C4-2B (cell line): ENCODE results near the gene OCA2.

ENCODE experiments used
- ZFX ChIP-seq: fragments of 450-650 bp; IDR thresholded peaks from 2 replicates; pipeline ENCODE4 v1.6.1; 2017
- TF ChIP-seq, protein P1 (sequence below): fragments of 450-650 bp; conservative IDR thresholded peaks from 2 replicates; pipeline ENCODE4 v1.5.1; 2017; ENCODE audit warnings: mild to moderate bottlenecking

DNA sequence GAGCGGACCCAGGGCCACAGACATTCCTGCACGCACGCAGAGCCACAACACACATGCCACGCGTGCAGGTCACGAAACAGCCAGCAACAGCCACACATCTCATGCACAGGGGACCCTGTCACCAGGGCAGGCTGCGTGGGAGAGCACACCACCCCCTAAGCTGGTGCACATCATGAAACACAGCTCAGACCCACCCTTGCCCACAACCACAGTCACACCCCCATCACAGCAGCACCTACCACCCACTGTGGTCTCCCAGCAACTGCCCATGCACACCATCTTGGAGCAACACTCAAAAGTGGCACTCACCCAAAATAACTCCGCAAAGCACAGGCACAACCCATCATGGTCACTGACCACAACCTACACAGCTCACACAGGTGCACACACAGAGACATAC is 75.7 kb downstream of the OCA2 start:
- TF ChIP-seq, protein P1, sequence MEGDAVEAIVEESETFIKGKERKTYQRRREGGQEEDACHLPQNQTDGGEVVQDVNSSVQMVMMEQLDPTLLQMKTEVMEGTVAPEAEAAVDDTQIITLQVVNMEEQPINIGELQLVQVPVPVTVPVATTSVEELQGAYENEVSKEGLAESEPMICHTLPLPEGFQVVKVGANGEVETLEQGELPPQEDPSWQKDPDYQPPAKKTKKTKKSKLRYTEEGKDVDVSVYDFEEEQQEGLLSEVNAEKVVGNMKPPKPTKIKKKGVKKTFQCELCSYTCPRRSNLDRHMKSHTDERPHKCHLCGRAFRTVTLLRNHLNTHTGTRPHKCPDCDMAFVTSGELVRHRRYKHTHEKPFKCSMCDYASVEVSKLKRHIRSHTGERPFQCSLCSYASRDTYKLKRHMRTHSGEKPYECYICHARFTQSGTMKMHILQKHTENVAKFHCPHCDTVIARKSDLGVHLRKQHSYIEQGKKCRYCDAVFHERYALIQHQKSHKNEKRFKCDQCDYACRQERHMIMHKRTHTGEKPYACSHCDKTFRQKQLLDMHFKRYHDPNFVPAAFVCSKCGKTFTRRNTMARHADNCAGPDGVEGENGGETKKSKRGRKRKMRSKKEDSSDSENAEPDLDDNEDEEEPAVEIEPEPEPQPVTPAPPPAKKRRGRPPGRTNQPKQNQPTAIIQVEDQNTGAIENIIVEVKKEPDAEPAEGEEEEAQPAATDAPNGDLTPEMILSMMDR: no peak
- no peak for TF ChIP-seq ZFX
